SK-N-SH (cell line): Measurements from ENCODE around the gene RAPGEF3.

Experiments
- JUND ChIP-seq: IDR thresholded peaks from 2 replicates; pipeline ENCODE4 v1.4.0; 2012
- MAX ChIP-seq: IDR thresholded peaks from 2 replicates; pipeline ENCODE4 v1.4.0; 2012; ENCODE audit warnings: low read depth
- TEAD4 ChIP-seq: IDR thresholded peaks from 2 replicates; pipeline ENCODE4 v1.4.0; 2012; ENCODE audit warnings: mild to moderate bottlenecking, borderline replicate concordance; ENCODE audit not compliant: insufficient read depth
- ZBTB33 ChIP-seq: IDR thresholded peaks from 2 replicates; pipeline ENCODE4 v1.4.0; 2012; ENCODE audit warnings: low read depth, borderline replicate concordance

DNA sequence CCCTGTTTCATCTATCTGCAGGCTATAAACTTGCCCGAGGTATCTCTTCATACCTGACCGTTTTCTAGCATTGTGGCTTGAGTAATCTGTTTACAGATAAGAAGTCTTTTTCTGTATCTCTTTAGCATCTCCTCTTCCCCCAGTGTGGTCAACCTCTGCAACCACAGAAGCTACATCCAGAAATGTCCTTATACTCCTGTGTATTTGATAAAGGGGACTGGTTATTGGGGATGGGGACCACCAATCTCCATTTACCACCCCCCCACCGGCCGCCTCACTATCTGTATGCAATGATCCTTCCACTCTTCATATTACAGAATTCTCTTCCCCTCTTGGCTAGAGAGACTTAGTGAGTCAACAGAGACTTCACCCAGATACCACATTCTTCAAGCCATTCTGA, 49.4 kb downstream of the RAPGEF3 start:
- TF ChIP-seq MAX (no peak), ZBTB33 (no peak), JUND (no peak), TEAD4 (no peak)
